Measurements from ENCODE around the gene ANKRD53. TPM values are rescaled to one million over a fixed set of nuclear protein-coding genes. Genes with fewer than 3 reads are reported as not detected.
"Not testable (repeated sequence)": the region's sequence is repeated elsewhere in the genome, so short reads cannot be mapped to it uniquely, and the experiment has no call there.

Gene ANKRD53
- total RNA-seq, 2 experiments from 2014 or later, result not detected

DNA sequence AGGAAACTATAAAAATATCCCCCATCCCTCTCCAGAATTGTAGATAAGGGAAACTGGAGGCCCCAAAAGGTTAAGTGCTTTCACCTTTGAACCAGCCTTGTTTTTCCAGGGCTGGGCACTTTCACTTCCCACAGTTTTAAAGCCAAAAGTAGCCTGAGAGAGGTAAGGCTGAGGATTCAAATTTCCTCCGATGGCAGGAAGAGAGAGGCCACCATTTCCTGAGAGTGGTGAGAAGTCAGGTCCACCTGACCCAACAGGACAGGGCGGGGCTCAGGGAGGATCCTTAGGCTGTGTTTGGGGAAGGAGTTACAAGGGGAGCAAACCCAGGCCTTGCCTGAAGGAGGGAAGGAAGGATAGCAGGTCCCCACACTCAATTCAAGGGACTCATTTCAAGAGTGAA, 20.9 kb downstream of the ANKRD53 start:
- Mint-ChIP-seq H3K4me3 (no peak overlapping the region), H3K27me3 (no peaks in the 10 kb centered on the region), H3K36me3 (no peaks in the 10 kb centered on the region), H3K27ac (no peak overlapping the region), H3K9me3 (no peaks in the 10 kb centered on the region), H3K4me1 (ENCODE audit: low read depth) (peaks cover 13% of the 10 kb centered on the region)
- intact Hi-C loops (cut with micrococcal nuclease), result loop anchor here (10.0 kb wide), 1 partner anchor 225 kb away; the partner anchor contains the start of gene PAIP2B
- ChIA-PET CTCF (interaction anchor here (2.5 to 5.2 kb wide), 3 partner anchors 15 to 33 kb away, joined by 8 to 64 read pairs (median 53); partner anchors contain the start of gene ANKRD53), POLR2A (no interaction called here)
- DNase-seq, result no peak

DNA sequence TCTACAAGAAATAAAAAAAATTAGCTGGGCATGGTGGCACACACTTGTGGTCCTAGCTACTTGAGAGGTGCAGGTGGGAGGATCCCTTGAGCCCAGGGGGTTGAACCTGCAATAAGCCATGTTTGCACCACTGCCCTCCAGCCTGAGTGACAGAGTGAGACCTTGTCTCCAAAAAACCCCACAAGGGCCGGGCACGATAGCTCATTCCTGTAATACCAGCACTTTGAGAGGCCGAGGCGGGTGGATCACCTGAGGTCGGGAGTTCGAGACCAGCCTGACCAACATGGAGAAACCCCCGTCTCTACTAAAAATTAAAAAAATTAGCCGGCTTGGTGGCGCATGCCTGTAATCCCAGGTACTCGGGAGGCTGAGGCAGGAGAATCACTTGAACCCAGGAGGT, 21.5 kb downstream of the ANKRD53 start:
- CTCF ChIA-PET, result interaction anchor here (2.5 to 5.2 kb wide), 3 partner anchors 16 to 34 kb away, joined by 8 to 64 read pairs (median 53); partner anchors contain the start of gene ANKRD53
- DNase-seq, result peak; percentile 7
- H3K4me1 Mint-ChIP-seq (ENCODE audit: low read depth), result peaks cover 13% of the 10 kb centered on the region
- intact Hi-C loops (cut with micrococcal nuclease), result loop anchor here (10.0 kb wide), 1 partner anchor 225 kb away; the partner anchor contains the start of gene PAIP2B
- H3K36me3 Mint-ChIP-seq, H3K4me3 Mint-ChIP-seq, H3K27me3 Mint-ChIP-seq, POLR2A ChIA-PET, H3K9me3 Mint-ChIP-seq, H3K27ac Mint-ChIP-seq: not testable (repeated sequence)

DNA sequence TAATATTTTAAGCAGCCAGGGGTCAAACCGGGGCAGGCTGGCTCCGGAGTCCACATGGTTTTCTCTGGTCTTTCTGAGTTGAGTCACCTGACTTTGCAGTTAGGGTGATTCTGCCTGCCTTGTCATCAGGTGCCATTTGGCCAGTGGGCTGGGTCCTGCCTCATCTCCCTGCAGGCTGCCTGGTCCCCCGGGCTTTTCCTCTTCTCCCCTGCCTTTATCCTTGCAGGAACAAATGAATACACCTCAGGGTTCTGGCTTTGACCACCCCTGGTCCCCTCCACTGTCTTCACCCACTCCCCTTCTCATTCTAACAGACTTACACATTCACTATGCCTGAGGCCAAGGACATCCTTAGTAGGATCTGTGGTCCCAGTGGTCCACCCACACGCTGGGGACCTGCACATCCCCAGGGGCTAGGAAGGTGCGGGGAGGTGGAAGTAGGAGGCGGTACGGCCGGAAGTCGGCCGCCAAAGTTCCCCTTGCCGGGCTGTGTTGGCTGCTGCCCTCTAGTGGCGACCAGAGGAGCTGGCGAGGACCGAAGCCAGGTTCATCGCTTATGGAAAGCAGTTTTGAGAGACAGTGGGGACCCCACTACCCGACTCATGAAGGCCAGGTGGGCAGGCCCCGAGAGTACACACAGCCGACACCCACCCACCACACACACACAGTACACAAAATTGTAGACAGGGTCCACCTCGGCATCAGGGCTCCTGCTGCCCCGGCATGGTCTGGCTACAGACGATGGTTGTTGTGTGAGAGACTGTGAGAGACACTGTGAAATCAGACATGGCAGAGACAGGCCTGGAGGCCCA, 22.6 kb downstream of the ANKRD53 start:
- POLR2A ChIA-PET, result no interaction called here
- DNase-seq, result peak; percentile 89

DNA sequence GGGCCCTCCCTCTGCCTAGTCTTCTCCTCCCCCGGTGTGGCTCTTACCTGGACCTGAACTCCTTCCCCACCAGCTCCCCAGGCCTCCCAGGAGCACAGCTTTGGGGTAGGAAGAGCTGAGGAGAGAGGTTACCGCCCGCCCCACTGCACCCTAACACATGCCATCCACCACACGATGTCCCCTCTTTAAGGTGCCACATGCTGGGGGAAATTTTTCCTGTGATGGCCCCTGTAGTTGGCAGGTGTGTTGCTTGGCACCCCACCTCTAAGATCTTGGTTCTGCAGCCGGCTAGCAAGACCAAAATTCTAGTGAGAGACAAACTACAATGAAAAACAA, 23.1 kb downstream of the ANKRD53 start:
- ChIA-PET CTCF (interaction anchor here (0.6 to 5.2 kb wide), 27 partner anchors 9 to 512 kb away, joined by 3 to 64 read pairs (median 4); partner anchors contain the start of genes ANKRD53 and NAGK), POLR2A (no interaction called here)
- H3K9me3 Mint-ChIP-seq, result no peaks in the 10 kb centered on the region
- no peak for DNase-seq
- H3K27me3 Mint-ChIP-seq, result peaks cover 2% of the 10 kb centered on the region
- H3K36me3 Mint-ChIP-seq, result no peaks in the 10 kb centered on the region
- intact Hi-C loops (cut with micrococcal nuclease), result loop anchor here (1.0 kb wide), 2 partner anchors 16 to 36 kb away; no protein-coding TSS in a partner anchor
- no peak overlapping the region for H3K27ac Mint-ChIP-seq
- H3K4me1 Mint-ChIP-seq (ENCODE audit: low read depth), result peaks cover 7% of the 10 kb centered on the region
- no peak overlapping the region for H3K4me3 Mint-ChIP-seq

More for the DNA sequence above, 22.6 kb downstream of the ANKRD53 start:
- H3K9me3 Mint-ChIP-seq, result no peaks in the 10 kb centered on the region
- H3K4me1 Mint-ChIP-seq (ENCODE audit: low read depth), result peaks cover 7% of the 10 kb centered on the region
- no peaks in the 10 kb centered on the region for H3K36me3 Mint-ChIP-seq
- peaks cover 2% of the 10 kb centered on the region for H3K27me3 Mint-ChIP-seq
- H3K27ac Mint-ChIP-seq, result peak overlapping the region; percentile 74
- intact Hi-C loops (cut with micrococcal nuclease), result loop anchor here (1.0 kb wide), 2 partner anchors 16 to 36 kb away; no protein-coding TSS in a partner anchor
- H3K4me3 Mint-ChIP-seq, result peak overlapping the region; percentile 72
- CTCF ChIA-PET, result interaction anchor here (0.6 to 5.2 kb wide), 27 partner anchors 8 to 512 kb away, joined by 3 to 64 read pairs (median 4); partner anchors contain the start of genes ANKRD53 and NAGK

DNA sequence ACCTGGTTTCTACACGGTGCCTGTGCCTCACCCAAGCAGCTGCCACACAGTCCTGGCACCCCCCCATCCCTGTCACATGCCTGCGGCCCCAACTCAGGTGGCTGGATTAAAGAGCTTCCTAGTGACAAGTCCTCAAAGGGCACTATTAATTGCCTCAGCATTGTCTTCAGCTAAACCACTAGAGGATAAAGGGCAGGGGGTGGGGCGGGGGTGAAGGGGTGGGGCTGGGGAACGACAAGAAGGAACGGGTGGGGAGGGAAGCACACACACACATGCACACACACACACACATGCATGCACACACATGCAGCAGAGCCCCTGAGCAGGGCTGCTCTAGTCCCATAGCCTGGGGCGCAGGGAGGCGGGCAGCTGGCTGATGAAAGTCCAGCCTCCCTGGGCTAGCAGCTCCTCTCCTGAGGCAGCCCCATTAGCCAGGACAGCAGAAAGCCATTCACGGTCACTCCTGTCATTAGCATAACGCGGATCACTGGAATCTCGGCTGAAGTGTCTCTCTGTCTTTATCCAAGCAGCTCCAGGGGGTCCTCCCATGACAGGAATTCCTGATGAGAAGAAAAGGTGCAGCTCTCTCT, 23.6 kb downstream of the ANKRD53 start:
- Mint-ChIP-seq H3K4me3 (no peak overlapping the region), H3K4me1 (ENCODE audit: low read depth) (peaks cover 7% of the 10 kb centered on the region), H3K36me3 (no peaks in the 10 kb centered on the region), H3K27ac (no peak overlapping the region), H3K27me3 (peaks cover 2% of the 10 kb centered on the region), H3K9me3 (no peaks in the 10 kb centered on the region)
- ChIA-PET CTCF (interaction anchor here (0.9 to 5.2 kb wide), 22 partner anchors 8 to 511 kb away, joined by 3 to 64 read pairs (median 4); partner anchors contain the start of genes ANKRD53 and NAGK), POLR2A (no interaction called here)
- no peak for DNase-seq
- intact Hi-C loops (cut with micrococcal nuclease), result loop anchor here (1.0 kb wide), 2 partner anchors 17 to 37 kb away; no protein-coding TSS in a partner anchor

DNA sequence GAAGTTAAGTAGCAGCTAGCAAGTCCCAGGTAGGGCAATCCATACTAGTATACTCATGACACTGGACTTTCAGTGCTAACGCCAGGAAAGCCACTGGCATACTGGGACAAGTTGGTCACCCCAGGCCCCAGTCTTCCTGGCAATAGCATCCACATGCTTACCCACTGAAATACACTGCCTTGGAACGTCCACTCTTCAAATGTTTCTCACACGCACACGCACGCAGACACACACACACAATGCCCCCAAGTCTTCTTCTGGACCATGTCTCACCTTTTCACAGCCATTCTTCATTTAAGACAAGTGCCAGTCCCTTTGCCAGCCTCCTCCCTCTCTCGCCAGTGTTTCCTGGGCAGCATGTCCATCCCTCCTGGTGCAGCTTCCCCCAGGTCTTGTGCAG, 25.0 kb downstream of the ANKRD53 start:
- no peak overlapping the region for H3K4me3 Mint-ChIP-seq
- intact Hi-C loops (cut with micrococcal nuclease), result no loop called here
- H3K27ac Mint-ChIP-seq, result no peak overlapping the region
- H3K27me3 Mint-ChIP-seq, result peaks cover 6% of the 10 kb centered on the region
- ChIA-PET POLR2A (no interaction called here), CTCF (interaction anchor here (1.0 to 5.2 kb wide), 3 partner anchors 9 to 55 kb away, joined by 3 to 64 read pairs (median 3); no protein-coding TSS in a partner anchor)
- peaks cover 7% of the 10 kb centered on the region for H3K4me1 Mint-ChIP-seq (ENCODE audit: low read depth)
- no peaks in the 10 kb centered on the region for H3K9me3 Mint-ChIP-seq
- no peak for DNase-seq
- H3K36me3 Mint-ChIP-seq, result no peaks in the 10 kb centered on the region

DNA sequence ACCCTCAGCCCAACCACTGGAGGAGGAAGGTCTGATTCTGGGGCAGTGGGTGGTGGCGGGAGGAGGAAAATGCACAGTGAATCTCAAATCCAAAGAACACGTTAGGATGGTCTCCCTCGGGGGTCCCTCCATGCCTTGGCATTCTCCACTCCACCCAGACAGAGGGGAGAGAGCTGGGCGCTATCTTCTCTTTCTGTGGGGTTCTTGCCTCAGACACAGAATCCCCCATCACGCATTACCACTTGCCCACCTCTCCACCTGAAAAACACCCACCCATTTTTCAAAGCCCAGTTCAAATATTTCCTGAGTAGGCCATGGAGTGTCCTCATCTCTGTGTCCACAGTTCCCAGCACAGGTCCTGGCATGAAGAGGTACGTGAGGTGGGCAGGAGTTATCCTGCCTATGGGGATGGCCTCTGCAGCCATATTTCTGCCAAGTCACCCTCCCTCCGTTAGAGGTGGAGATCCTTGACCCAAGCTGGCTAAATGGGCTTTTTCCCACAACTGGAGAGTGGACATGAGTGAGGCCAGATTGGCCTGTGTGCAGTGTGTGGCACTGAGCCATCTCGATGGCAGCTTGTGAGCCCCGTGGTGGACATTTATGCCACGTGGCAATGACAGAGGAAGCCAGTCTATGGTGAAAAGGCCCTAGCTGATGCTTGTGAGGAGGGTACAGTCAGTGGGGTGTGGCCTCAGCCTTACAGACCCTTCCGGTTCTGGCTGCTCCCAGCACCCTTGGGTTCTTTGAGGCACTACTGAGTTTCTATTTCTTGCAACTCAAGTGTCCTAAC, 25.7 kb downstream of the ANKRD53 start:
- Mint-ChIP-seq H3K4me3 (no peak overlapping the region), H3K36me3 (no peaks in the 10 kb centered on the region), H3K4me1 (ENCODE audit: low read depth) (peaks cover 7% of the 10 kb centered on the region), H3K9me3 (no peaks in the 10 kb centered on the region), H3K27ac (no peak overlapping the region), H3K27me3 (peaks cover 10% of the 10 kb centered on the region)
- CTCF ChIA-PET, result interaction anchor here (1.0 to 5.2 kb wide), 2 partner anchors 38 to 56 kb away, joined by 3 to 64 read pairs; no protein-coding TSS in a partner anchor
- intact Hi-C loops (cut with micrococcal nuclease), result no loop called here
- POLR2A ChIA-PET, result no interaction called here
- no peak for DNase-seq

DNA sequence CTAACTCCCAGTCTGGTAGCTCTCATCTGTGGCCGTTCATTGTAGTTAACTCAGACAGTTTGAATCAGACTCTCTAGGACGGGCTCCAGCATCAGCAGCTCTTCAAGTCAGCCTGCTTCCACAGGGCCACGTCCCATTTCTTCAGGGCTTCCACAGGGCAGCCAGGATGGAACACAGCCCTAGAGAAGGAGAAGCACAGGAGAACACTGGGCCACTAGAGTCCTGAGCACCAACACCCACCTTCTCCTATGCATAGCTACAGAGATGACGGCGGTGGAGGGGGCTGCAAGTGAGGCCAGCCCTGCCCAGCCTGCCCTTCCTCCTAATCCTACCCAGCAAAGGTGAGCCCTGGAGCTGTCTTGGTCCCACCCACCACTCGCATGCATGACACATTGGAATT, 26.4 kb downstream of the ANKRD53 start:
- Mint-ChIP-seq H3K4me3 (no peak overlapping the region), H3K4me1 (ENCODE audit: low read depth) (peaks cover 7% of the 10 kb centered on the region), H3K27me3 (peaks cover 13% of the 10 kb centered on the region), H3K9me3 (no peaks in the 10 kb centered on the region), H3K27ac (no peak overlapping the region), H3K36me3 (no peaks in the 10 kb centered on the region)
- CTCF ChIA-PET, result interaction anchor here (0.6 kb wide), 1 partner anchor 9 kb away, joined by 3 read pairs; no protein-coding TSS in a partner anchor
- no peak for DNase-seq
- POLR2A ChIA-PET, result no interaction called here
- intact Hi-C loops (cut with micrococcal nuclease), result no loop called here

DNA sequence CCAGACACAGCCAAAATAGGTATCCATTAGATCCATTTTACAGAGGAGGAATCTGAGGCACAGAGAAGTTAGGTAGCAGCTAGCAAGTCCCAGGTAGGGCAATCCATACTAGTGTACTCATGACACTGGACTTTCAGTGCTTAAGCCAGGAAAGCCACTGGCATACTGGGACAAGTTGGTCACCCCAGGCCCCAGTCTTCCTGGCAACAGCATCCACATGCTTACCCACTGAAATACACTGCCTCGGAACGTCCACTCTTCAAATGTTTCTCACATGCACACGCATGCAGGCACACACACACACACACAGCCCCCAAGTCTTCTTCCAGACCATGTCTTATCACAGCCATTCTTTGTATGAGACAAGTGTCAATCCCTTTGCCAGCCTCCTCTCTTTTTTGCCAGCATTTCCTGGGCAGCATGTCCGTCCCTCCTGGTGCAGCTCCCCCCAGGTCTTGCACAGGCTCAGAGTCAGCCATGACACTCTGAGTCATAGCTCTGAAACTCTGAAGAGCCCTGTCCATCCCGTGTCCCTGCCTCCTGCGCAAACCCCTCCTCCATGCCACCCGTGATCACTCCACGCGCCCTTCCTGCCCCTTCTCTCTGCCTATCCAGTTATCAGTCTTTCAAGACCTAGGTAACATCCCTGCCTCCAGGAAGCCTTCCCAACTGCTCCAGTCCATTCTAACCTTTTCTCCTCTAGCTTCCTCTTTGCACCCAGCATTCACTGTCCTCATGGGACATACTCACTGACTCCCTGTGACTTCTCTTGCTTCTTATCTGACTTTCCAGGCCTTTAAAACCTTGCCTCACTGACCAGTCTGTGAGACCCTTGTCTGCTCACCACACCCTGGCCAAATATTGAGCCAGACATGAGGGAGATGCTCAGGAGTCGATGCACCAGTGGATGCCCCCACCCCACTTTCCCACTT, 27.1 kb downstream of the ANKRD53 start:
- ChIA-PET CTCF (interaction anchor here (0.6 kb wide), 1 partner anchor 9 kb away, joined by 3 read pairs; no protein-coding TSS in a partner anchor), POLR2A (no interaction called here)
- Mint-ChIP-seq H3K36me3 (no peaks in the 10 kb centered on the region), H3K4me3 (no peak overlapping the region), H3K27ac (no peak overlapping the region), H3K4me1 (ENCODE audit: low read depth) (peaks cover 5% of the 10 kb centered on the region), H3K27me3 (peaks cover 19% of the 10 kb centered on the region), H3K9me3 (no peaks in the 10 kb centered on the region)
- no peak for DNase-seq
- intact Hi-C loops (cut with micrococcal nuclease), result no loop called here

DNA sequence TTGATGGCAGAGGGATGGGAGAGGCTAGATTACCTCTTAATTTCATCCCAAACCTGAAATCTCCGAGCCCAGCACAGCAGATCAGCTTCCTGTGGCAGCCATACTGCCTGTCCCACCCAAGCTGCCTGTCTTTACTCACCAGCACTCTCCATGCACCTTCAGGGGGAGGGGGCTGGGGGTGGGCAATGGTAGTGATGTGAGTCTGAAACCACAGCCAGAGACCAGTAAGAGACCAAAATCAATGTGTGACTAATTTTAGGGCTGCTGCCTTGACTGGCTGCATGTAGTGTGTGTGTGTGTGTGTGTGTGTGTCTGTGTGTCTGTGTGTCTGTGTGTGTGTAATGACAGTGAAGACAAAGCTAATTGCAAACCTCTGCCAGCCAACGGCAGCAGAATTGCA, 27.9 kb downstream of the ANKRD53 start:
- ChIA-PET POLR2A (no interaction called here), CTCF (interaction anchor here (0.7 kb wide), 1 partner anchor 224 kb away, joined by 3 read pairs; no protein-coding TSS in a partner anchor)
- DNase-seq, result no peak
- no peaks in the 10 kb centered on the region for H3K4me1 Mint-ChIP-seq (ENCODE audit: low read depth)
- no peaks in the 10 kb centered on the region for H3K36me3 Mint-ChIP-seq
- no peak overlapping the region for H3K4me3 Mint-ChIP-seq
- intact Hi-C loops (cut with micrococcal nuclease), result no loop called here
- peaks cover 19% of the 10 kb centered on the region for H3K27me3 Mint-ChIP-seq
- no peak overlapping the region for H3K27ac Mint-ChIP-seq
- H3K9me3 Mint-ChIP-seq, result no peaks in the 10 kb centered on the region

All from activated CD4-positive, alpha-beta memory T cell treated with anti-CD3 and anti-CD28 coated beads for 36 hours (primary cell).